ENCODE measurements around the gene GOSR2. TPM values are rescaled to one million over a fixed set of nuclear protein-coding genes. Genes with fewer than 3 reads are reported as not detected.

Gene GOSR2
- total and polyA plus RNA-seq, 12 donors = 14.4 to 69.2 (median 43.3) TPM

- Histone ChIP-seq H3K9me3 (replicated peaks in 1 of 3) (no peaks in the 10 kb centered on the region), H3K36me3 (replicated peaks in 1 of 2) (peaks cover 0 to 20% of the 10 kb centered on the region in 2 donors), H3K27ac (no peak overlapping the region), H3K4me3 (no peak overlapping the region), H3K27me3 (no peaks in the 10 kb centered on the region), H3K4me1 (replicated peaks in 1 of 2) (peaks cover 14 to 15% of the 10 kb centered on the region in 2 donors)
- DNase-seq = peak in 6 of 7 donors; percentile 34 to 69 (median 53)
- intact Hi-C loops (cut with DNase I) = loop anchor here (5.0 to 10.0 kb wide), 2 partner anchors 91 to 371 kb away; partner anchors contain the start of gene WNT9B (in 1 of the 2)
- 18 to 36% (median 24%) methylated on average over 15 to 21 of the region's 21 CpGs for WGBS, 4 donors
- TF ChIP-seq CTCF (IDR thresholded peaks at IDR 0.05) (no peak), POLR2A (IDR thresholded peaks at IDR 0.05) (no peak)
These were observed 20.8 kb downstream of the GOSR2 start for GRCh38 chr17:46943501-46944393.

- WGBS, 4 donors = 57 to 66% (median 62%) methylated on average over 8 to 10 of the region's 10 CpGs
- Histone ChIP-seq H3K27me3 (no peaks in the 10 kb centered on the region), H3K36me3 (replicated peaks in 1 of 2) (peaks cover 0 to 8% of the 10 kb centered on the region in 2 donors), H3K27ac (no peak overlapping the region), H3K4me1 (replicated peaks in 1 of 2) (peaks cover 14 to 15% of the 10 kb centered on the region in 2 donors), H3K9me3 (replicated peaks in 1 of 3) (no peaks in the 10 kb centered on the region), H3K4me3 (no peak overlapping the region)
- no peak for DNase-seq
- TF ChIP-seq POLR2A (IDR thresholded peaks at IDR 0.05) (no peak), CTCF (IDR thresholded peaks at IDR 0.05) (no peak)
- intact Hi-C loops (cut with DNase I) = loop anchor here (5.0 to 10.0 kb wide), 2 partner anchors 93 to 370 kb away; partner anchors contain the start of gene WNT9B (in 1 of the 2)
These were observed 22.0 kb downstream of the GOSR2 start for GRCh38 chr17:46944931-46945330.

GRCh38 chr17:46947216-46947615 lies 24.3 kb downstream of the GOSR2 start:
- no peak for DNase-seq
- WGBS, 4 donors = 20 to 67% (median 48%) methylated on average over 3 of the region's 3 CpGs

More at GRCh38 chr17:46947216-46947615, 24.3 kb downstream of the GOSR2 start:
- Histone ChIP-seq H3K4me3 (no peak overlapping the region), H3K27me3 (no peaks in the 10 kb centered on the region), H3K36me3 (replicated peaks in 1 of 2) (no peaks in the 10 kb centered on the region), H3K27ac (no peak overlapping the region), H3K4me1 (replicated peaks in 1 of 2) (peaks cover 14 to 15% of the 10 kb centered on the region in 2 donors), H3K9me3 (replicated peaks in 1 of 3) (no peaks in the 10 kb centered on the region)
- TF ChIP-seq POLR2A (IDR thresholded peaks at IDR 0.05) (no peak), CTCF (IDR thresholded peaks at IDR 0.05) (no peak)
- intact Hi-C loops (cut with DNase I) = loop anchor here in 1 of 2 donors (10.0 kb wide), 1 partner anchor 368 kb away; no protein-coding TSS in a partner anchor
